ENCODE data around the gene C9orf153. TPM values are rescaled to one million over a fixed set of nuclear protein-coding genes. Genes with fewer than 3 reads are reported as not detected.

The C9orf153 gene
- total RNA-seq, 2 donors from 2014 or later = 0.68 to 0.92 TPM

DNA sequence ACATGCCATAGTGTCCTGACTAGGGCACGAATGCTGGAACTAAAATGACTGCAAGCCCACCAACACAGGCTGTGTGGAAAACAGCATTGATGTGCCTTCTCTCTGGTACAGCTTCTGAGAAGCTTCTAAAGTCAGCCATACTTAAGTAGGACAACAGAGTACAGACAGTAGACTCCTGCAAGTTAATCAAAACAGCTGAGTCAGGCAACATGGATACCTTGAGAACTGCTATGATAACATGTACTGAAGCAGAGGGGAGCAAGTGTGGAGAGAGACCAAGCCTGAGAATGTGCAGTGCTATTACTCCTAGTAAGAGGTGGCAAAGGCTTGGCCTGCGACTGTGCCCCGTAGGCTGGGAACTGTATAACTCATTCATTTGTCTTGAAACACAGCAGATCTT is 20.4 kb upstream of the C9orf153 start:
- no peak overlapping the region for H3K27ac ChIP-seq
- TF ChIP-seq, protein P1, sequence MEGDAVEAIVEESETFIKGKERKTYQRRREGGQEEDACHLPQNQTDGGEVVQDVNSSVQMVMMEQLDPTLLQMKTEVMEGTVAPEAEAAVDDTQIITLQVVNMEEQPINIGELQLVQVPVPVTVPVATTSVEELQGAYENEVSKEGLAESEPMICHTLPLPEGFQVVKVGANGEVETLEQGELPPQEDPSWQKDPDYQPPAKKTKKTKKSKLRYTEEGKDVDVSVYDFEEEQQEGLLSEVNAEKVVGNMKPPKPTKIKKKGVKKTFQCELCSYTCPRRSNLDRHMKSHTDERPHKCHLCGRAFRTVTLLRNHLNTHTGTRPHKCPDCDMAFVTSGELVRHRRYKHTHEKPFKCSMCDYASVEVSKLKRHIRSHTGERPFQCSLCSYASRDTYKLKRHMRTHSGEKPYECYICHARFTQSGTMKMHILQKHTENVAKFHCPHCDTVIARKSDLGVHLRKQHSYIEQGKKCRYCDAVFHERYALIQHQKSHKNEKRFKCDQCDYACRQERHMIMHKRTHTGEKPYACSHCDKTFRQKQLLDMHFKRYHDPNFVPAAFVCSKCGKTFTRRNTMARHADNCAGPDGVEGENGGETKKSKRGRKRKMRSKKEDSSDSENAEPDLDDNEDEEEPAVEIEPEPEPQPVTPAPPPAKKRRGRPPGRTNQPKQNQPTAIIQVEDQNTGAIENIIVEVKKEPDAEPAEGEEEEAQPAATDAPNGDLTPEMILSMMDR (IDR thresholded peaks at IDR 0.05) = no peak
- no peak for ATAC-seq (ENCODE audit: insufficient number of reproducible peaks, low FRiP score, low read depth)
- no peak overlapping the region for H3K4me3 ChIP-seq
- H3K36me3 ChIP-seq = no peaks in the 10 kb centered on the region
- no peaks in the 10 kb centered on the region for H3K9me3 ChIP-seq
- H3K4me1 ChIP-seq (ENCODE audit: control insufficient read depth in 1 of 2, low read depth in 2 of 2) = peaks cover 15 to 33% of the 10 kb centered on the region in 2 donors
- no peak for DNase-seq (ENCODE audit: low spot score)
- H3K27me3 ChIP-seq (replicated peaks; ENCODE audit: insufficient read depth) = no peaks in the 10 kb centered on the region

- no peaks in the 10 kb centered on the region for H3K27me3 ChIP-seq (replicated peaks; ENCODE audit: insufficient read depth)
- DNase-seq (ENCODE audit: low spot score) (no peak), ATAC-seq (ENCODE audit: insufficient number of reproducible peaks, low FRiP score, low read depth) (no peak)
- H3K4me1 ChIP-seq (ENCODE audit: control insufficient read depth in 1 of 2, low read depth in 2 of 2) = peaks cover 11 to 32% of the 10 kb centered on the region in 2 donors
- TF ChIP-seq, protein P1 (IDR thresholded peaks at IDR 0.05) = no peak
- H3K4me3 ChIP-seq = no peak overlapping the region
- no peak overlapping the region for H3K27ac ChIP-seq
- H3K9me3 ChIP-seq = no peaks in the 10 kb centered on the region
- no peaks in the 10 kb centered on the region for H3K36me3 ChIP-seq
These were observed 17.6 kb upstream of the C9orf153 start for GRCh38 chr9:86277072-86277471.

DNA sequence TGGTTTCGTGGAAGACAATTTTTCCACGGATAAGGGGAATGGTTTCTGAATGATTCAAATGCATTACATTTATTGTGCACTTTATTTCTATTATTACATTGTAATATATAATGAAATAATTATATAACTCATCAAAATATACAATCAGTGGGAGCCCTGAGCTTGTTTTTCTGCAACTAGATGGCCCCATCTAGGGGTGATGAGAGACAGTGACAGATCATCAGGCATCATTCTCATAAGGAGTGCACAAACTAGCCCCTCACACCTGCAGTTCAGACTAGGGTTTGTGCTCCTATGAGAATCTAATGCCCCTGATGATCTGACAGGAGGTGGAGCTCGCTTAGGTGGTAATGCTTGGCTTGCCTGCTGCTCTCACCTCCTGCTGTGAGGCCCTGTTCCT is 16.5 kb upstream of the C9orf153 start:
- no peaks in the 10 kb centered on the region for H3K9me3 ChIP-seq
- ATAC-seq (ENCODE audit: insufficient number of reproducible peaks, low FRiP score, low read depth) (no peak), DNase-seq (ENCODE audit: low spot score) (no peak)
- no peaks in the 10 kb centered on the region for H3K36me3 ChIP-seq
- no peak overlapping the region for H3K4me3 ChIP-seq
- H3K27ac ChIP-seq = no peak overlapping the region
- H3K4me1 ChIP-seq (ENCODE audit: control insufficient read depth in 1 of 2, low read depth in 2 of 2) = peaks cover 7 to 26% of the 10 kb centered on the region in 2 donors
- TF ChIP-seq, protein P1 (IDR thresholded peaks at IDR 0.05) = no peak
- H3K27me3 ChIP-seq (replicated peaks; ENCODE audit: insufficient read depth) = no peaks in the 10 kb centered on the region

DNA sequence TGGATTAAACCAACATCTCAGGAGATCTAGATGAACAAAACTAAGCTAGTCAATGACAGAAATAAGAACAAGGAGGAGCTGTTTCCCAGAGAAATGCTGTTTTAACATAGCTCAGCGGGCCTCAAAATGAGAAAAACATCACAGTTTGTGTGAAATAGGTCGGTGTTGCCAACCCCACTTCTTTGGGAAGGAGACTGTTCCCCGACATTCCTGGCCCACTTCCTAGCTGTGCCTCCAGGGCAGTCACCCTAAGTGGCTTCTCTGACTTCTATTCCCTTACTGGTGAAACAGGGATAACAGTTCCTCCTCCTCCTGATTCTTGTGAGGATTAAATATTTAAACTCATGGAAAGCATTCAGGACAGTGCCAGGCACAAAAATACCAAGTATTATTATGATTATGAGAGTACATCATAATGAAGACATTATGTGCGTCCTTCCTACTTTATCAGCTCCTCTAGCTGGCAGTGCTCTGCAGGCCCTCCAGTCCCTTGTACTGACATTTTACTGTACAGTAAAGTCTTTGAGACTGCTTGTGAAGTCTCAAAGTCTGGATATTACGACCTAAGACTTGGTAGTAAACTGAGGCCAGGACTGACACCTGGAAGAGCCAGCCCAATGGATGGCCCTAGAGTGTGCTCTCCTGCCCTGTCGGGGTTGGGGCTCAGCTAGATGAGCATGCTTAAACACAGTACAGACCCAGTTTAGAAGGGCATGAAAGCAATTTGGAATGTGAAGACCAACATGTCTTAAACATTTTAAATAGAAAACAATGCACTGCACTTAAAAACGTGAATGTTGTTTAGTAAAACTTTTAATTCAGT is 15.6 kb upstream of the C9orf153 start:
- H3K27me3 ChIP-seq (replicated peaks; ENCODE audit: insufficient read depth) = no peaks in the 10 kb centered on the region
- no peak for DNase-seq (ENCODE audit: low spot score)
- no peak for ATAC-seq (ENCODE audit: insufficient number of reproducible peaks, low FRiP score, low read depth)
- H3K4me3 ChIP-seq = no peak overlapping the region
- peaks cover 1 to 16% of the 10 kb centered on the region in 2 donors for H3K4me1 ChIP-seq (ENCODE audit: control insufficient read depth in 1 of 2, low read depth in 2 of 2)
- H3K27ac ChIP-seq = no peak overlapping the region
- H3K36me3 ChIP-seq = no peaks in the 10 kb centered on the region
- no peaks in the 10 kb centered on the region for H3K9me3 ChIP-seq
- TF ChIP-seq, protein P1 (IDR thresholded peaks at IDR 0.05) = no peak

DNA sequence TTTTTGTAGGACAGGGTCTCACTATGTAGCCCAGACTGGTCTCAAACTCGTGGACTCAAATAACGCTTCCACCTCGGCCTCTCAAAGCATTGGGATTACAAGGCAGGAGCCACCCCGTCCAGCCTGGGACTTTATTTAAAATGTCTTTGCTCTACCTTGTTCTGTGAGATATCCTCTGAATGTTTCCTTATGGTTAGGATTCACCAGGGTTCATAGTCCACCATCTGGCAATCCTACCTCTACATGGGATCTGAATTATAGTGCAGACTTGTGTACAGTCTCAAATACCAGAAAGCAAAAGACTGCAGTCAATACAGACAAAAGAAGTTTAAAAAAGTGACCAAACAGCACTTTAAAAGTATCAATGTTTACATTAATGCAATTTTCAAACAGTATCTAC is 12.8 kb upstream of the C9orf153 start:
- Histone ChIP-seq H3K27me3 (replicated peaks; ENCODE audit: insufficient read depth) (no peaks in the 10 kb centered on the region), H3K4me3 (no peak overlapping the region), H3K4me1 (ENCODE audit: control insufficient read depth in 1 of 2, low read depth in 2 of 2) (peaks cover 0 to 13% of the 10 kb centered on the region in 2 donors), H3K27ac (no peak overlapping the region), H3K9me3 (no peaks in the 10 kb centered on the region), H3K36me3 (no peaks in the 10 kb centered on the region)
- DNase-seq (ENCODE audit: low spot score) (no peak), ATAC-seq (ENCODE audit: insufficient number of reproducible peaks, low FRiP score, low read depth) (no peak)
- TF ChIP-seq, protein P1 (IDR thresholded peaks at IDR 0.05) = no peak
